Gastroesophageal sphincter (tissue), 3 donors: ENCODE measurements around the gene CCR8.

Experiments used
- EP300 ChIP-seq: sonication (generic); formaldehyde crosslinking; IDR thresholded peaks from one replicate; pipeline ENCODE4 v1.6.1; 2017; ENCODE audit warnings: antibody characterized with exemption, mild to moderate bottlenecking
- POLR2A ChIP-seq, 2 donors: fragments of 450-650 bp; IDR thresholded peaks; one replicate each; pipeline ENCODE4 v1.6.1; 2017; ENCODE audit warnings: antibody characterized with exemption in 2 of 2, mild to moderate bottlenecking in 2 of 2, moderate library complexity in 1 of 2
- TF ChIP-seq, protein P1 (sequence below), 4 experiments: fragments of 200-600 bp in 2 of 4; fragments of 450-650 bp in 2 of 4; sonication (generic) in 1 of 4; IDR thresholded peaks; one replicate each; pipeline ENCODE4 v1.5.1; 2017 to 2019; ENCODE audit warnings: antibody characterized with exemption in 4 of 4, mild to moderate bottlenecking in 2 of 4, moderate library complexity in 2 of 4

DNA sequence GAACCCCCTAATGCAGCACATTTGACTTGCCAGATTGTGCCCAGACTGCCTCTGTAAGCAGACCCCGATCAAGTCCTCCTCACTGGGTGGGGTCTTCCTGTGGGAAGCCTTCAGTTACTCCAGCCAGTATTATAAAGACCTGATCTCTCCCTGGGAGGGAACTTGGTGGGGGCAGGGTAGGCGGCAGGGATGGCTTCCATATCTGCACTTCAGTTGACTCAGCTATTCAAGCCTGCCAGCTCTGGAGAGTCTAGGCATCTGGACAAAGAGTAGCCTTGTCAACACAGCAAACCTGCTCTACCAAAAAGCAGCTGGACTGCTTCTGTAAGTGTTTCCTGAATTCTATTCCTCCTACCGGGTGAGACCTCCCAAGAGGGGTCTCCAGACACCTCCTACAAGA lies 32.7 kb downstream of the CCR8 start:
- TF ChIP-seq, protein P1, sequence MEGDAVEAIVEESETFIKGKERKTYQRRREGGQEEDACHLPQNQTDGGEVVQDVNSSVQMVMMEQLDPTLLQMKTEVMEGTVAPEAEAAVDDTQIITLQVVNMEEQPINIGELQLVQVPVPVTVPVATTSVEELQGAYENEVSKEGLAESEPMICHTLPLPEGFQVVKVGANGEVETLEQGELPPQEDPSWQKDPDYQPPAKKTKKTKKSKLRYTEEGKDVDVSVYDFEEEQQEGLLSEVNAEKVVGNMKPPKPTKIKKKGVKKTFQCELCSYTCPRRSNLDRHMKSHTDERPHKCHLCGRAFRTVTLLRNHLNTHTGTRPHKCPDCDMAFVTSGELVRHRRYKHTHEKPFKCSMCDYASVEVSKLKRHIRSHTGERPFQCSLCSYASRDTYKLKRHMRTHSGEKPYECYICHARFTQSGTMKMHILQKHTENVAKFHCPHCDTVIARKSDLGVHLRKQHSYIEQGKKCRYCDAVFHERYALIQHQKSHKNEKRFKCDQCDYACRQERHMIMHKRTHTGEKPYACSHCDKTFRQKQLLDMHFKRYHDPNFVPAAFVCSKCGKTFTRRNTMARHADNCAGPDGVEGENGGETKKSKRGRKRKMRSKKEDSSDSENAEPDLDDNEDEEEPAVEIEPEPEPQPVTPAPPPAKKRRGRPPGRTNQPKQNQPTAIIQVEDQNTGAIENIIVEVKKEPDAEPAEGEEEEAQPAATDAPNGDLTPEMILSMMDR (IDR thresholded peaks at IDR 0.05), result no peak
- TF ChIP-seq EP300 (no peak), POLR2A (IDR thresholded peaks at IDR 0.05) (no peak)
